Limb (tissue), 2 donors: Measurements from ENCODE around the gene HYAL3.
A peak's percentile ranks its signal among the peaks of the same experiment; 100 is the strongest.
"Not testable (repeated sequence)": the region's sequence is repeated elsewhere in the genome, so short reads cannot be mapped to it uniquely, and the experiment has no call there.

Source experiments
- DNase-seq, 2 donors: peaks; one replicate each; pipeline ENCODE4 v3.0.0-alpha.2; 2016; ENCODE audit errors: extremely low spot score in 2 of 2

HYAL3 gene

GRCh38 chr3:50258029-50258680 is 41.0 kb downstream of the HYAL3 start:
- peak in 1 of 2 donors; percentile 50 for DNase-seq

- DNase-seq: peak in 1 of 2 donors; percentile 60
These were observed 42.0 kb downstream of the HYAL3 start for GRCh38 chr3:50256978-50257890.

GRCh38 chr3:50255251-50255615 is 44.0 kb downstream of the HYAL3 start:
- DNase-seq: no peak

GRCh38 chr3:50254577-50255250 is 44.5 kb downstream of the HYAL3 start:
- DNase-seq: no peak

GRCh38 chr3:50251220-50251619 is 48.0 kb downstream of the HYAL3 start:
- DNase-seq: no peak

GRCh38 chr3:50250514-50250913 is 48.7 kb downstream of the HYAL3 start:
- no peak for DNase-seq

- DNase-seq: no peak
These were observed 49.7 kb downstream of the HYAL3 start for GRCh38 chr3:50249457-50249856.

GRCh38 chr3:50248387-50248786 is 50.8 kb downstream of the HYAL3 start:
- DNase-seq: no peak

GRCh38 chr3:50246517-50246954 is 52.7 kb downstream of the HYAL3 start:
- no peak for DNase-seq

GRCh38 chr3:50245831-50246516 is 53.2 kb downstream of the HYAL3 start:
- DNase-seq: peak; percentile 89 to 98

- no peak for DNase-seq
These were observed 53.9 kb downstream of the HYAL3 start for GRCh38 chr3:50245251-50245745.

- DNase-seq: not testable (repeated sequence)
These were observed 54.4 kb downstream of the HYAL3 start for GRCh38 chr3:50244813-50245212.

- DNase-seq: no peak
These were observed 55.7 kb downstream of the HYAL3 start for GRCh38 chr3:50243543-50243895.

- DNase-seq: no peak
These were observed 56.2 kb downstream of the HYAL3 start for GRCh38 chr3:50242851-50243542.
